Immature natural killer cell (primary cell): ENCODE data around the gene FAM98C. TPM values are rescaled to one million over a fixed set of nuclear protein-coding genes. Genes with fewer than 3 reads are reported as not detected.
"Not testable (repeated sequence)": the region's sequence is repeated elsewhere in the genome, so short reads cannot be mapped to it uniquely, and the experiment has no call there.

Experiments used
- DNase-seq, 3 donors: peaks; one replicate each; pipeline ENCODE4 v3.0.0; 2022; ENCODE audit warnings: mixed read lengths in 1 of 3
- H3K27ac Mint-ChIP-seq, 6 donors: one replicate each; pipeline ENCODE4 v1.8.0; 2020; ENCODE audit warnings: mixed read lengths in 6 of 6, mild to moderate bottlenecking in 5 of 6, inconsistent platforms in 4 of 6, moderate library complexity in 3 of 6
- H3K27me3 Mint-ChIP-seq, 3 donors: one replicate each; pipeline ENCODE4 v1.8.0; 2020 to 2021; ENCODE audit warnings: low read depth in 3 of 3, mild to moderate bottlenecking in 3 of 3, mixed read lengths in 3 of 3, moderate library complexity in 3 of 3, inconsistent platforms in 1 of 3
- H3K36me3 Mint-ChIP-seq, 3 donors: one replicate each; pipeline ENCODE4 v1.8.0; 2020; ENCODE audit warnings: mixed read lengths in 3 of 3, inconsistent platforms in 2 of 3, mild to moderate bottlenecking in 2 of 3
- H3K4me1 Mint-ChIP-seq, 2 donors: one replicate each; pipeline ENCODE4 v1.8.0; 2020; ENCODE audit warnings: inconsistent platforms in 2 of 2, mild to moderate bottlenecking in 2 of 2, mixed read lengths in 2 of 2, moderate library complexity in 1 of 2
- H3K4me3 Mint-ChIP-seq, 5 donors: one replicate each; pipeline ENCODE4 v1.8.0; 2020; ENCODE audit warnings: mild to moderate bottlenecking in 5 of 5, mixed read lengths in 5 of 5, inconsistent platforms in 3 of 5, moderate library complexity in 3 of 5
- H3K9me3 Mint-ChIP-seq, 6 donors: one replicate each; pipeline ENCODE4 v1.8.0; 2020; ENCODE audit warnings: mild to moderate bottlenecking in 6 of 6, mixed read lengths in 6 of 6, inconsistent platforms in 4 of 6, moderate library complexity in 3 of 6
- polyA plus RNA-seq, 3 donors: library from polyadenylated mRNA; unstranded; fragments of 300-500 nt; fragmentation: Illumina TruSeq; gene quantifications; one replicate each; pipeline ENCODE4 v1.2.3, GENCODE V29; 2021

Gene FAM98C
- polyA plus RNA-seq = 10 to 100 TPM; 15.7 to 29.9 (median 18.5) TPM

DNA sequence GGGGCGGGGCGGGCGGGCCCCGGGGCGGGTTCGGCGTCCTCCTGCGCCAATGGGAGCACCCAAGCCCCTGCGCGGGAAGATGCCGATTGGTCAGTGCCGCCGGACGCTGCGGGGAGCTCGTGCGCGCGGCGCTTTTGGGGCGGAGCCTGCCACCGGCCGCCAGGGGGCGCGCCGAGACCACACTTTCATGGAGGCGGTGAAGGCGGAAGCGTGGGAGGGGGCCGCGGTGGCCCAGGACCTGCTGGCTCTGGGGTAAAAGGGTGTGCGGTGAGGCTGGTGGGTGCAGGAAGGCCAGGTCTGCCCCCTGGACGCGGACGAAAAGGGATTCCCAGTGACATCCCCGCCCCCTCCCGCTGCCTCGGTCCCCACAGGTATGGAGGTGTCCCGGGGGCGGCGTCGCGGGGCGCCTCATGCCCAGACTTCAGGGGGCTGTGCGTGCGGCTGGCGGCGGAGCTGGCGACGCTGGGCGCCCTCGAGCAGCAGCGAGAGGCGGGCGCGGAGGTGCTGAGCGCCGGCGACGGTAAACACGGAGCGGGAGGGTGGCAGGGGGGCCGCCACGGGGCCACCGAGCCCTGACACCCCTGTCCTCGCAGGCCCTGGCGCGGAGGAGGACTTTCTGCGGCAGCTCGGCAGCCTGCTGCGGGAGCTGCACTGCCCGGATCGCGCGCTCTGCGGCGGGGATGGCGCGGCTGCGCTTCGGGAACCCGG, at the start of gene FAM98C:
Gene FAM98C (plus strand): TSS at position 127 of the 708 bp plus-strand sequence. CDS start 61 bp downstream, at position 188.
- H3K36me3 Mint-ChIP-seq = peaks cover 0 to 4% (median 4%) of the 10 kb centered on the region in 3 donors

DNA sequence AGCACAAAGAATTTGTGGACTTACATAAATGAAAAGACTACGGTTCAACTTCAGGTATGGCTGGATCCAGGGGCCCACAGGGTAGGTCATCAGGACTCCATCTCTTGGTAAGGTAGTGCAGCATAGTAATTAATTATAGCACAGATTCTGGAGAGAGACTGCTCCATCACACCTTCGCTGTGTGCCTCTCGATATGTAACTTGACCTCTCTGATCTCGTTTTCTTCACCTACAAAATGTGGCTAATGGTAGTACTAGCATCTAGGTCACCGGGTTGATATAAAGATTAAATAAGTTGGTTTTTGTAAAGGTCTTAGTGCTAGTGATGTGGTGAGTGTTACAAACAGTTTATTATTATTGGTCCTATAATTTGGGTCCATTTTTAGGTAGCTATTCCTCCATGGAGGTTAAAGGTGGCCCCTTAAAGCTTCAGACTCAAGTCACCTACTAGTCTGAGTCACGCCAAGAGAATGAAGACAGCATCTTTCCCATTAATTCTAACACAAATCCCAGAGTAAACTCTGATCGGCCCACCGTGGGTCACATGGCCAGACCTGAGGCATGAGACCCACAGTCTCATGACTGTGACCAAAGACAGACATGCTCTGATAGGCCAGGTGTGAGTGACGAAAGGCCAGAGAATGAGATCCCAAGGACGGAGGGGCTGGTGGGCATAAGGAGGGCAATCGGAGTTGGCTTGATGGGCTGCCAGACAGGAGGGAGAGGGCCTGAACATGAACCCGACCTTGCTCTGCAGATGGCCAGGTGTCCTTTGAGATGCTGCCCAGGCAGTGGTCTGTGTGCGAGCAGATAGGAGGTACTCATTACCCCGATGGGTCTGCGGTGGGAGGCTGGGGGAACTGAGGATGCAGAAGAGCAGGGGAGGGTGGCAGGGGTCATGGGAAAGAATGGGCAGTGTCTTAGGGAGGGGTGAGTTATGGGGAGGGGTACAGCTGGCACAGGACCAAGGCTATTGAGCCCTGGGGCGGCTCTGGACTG, 46.9 kb upstream of the FAM98C start:
- H3K4me3 Mint-ChIP-seq = no peak overlapping the region
- H3K27me3 Mint-ChIP-seq = peaks cover 3 to 12% (median 10%) of the 10 kb centered on the region in 3 donors
- no peaks in the 10 kb centered on the region for H3K9me3 Mint-ChIP-seq
- no peak overlapping the region for H3K27ac Mint-ChIP-seq
- no peaks in the 10 kb centered on the region for H3K36me3 Mint-ChIP-seq
- peaks cover 0 to 4% of the 10 kb centered on the region in 2 donors for H3K4me1 Mint-ChIP-seq
- DNase-seq = no peak

More for the DNA sequence above, at the start of gene FAM98C:
- DNase-seq = peak; percentile 98 to 99 (median 98)
- H3K4me3 Mint-ChIP-seq = peak within 1 kb of the TSS; percentile 90 to 94 (median 91)
- H3K27ac Mint-ChIP-seq = peak within 1 kb of the TSS; percentile 86 to 97 (median 93)
- H3K9me3 Mint-ChIP-seq = no peaks in the 10 kb centered on the region
- H3K4me1 Mint-ChIP-seq = peaks cover 6 to 22% of the 10 kb centered on the region in 2 donors
- H3K27me3 Mint-ChIP-seq = peaks cover 9 to 16% (median 14%) of the 10 kb centered on the region in 3 donors

DNA sequence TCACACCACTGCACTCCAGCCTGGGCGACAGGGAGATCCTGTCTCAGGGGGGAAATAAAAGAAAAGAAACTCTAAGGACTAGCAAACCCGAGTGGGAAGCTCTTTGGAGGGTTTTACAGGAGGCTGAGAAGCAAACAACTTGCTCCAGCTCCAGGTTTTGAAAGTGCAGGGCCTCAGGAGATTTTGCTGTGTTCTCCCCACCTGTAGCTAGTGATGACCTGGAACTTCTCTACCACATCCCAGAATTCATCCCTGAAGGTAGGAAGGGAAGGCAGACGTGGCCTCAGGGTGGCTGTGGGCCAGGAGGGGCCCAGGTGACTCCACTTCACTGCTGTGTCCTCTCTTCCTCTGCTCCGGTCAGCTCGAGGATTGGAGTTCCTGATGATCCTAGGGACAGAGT, 44.8 kb upstream of the FAM98C start:
- H3K4me3 Mint-ChIP-seq = no peak overlapping the region

DNA sequence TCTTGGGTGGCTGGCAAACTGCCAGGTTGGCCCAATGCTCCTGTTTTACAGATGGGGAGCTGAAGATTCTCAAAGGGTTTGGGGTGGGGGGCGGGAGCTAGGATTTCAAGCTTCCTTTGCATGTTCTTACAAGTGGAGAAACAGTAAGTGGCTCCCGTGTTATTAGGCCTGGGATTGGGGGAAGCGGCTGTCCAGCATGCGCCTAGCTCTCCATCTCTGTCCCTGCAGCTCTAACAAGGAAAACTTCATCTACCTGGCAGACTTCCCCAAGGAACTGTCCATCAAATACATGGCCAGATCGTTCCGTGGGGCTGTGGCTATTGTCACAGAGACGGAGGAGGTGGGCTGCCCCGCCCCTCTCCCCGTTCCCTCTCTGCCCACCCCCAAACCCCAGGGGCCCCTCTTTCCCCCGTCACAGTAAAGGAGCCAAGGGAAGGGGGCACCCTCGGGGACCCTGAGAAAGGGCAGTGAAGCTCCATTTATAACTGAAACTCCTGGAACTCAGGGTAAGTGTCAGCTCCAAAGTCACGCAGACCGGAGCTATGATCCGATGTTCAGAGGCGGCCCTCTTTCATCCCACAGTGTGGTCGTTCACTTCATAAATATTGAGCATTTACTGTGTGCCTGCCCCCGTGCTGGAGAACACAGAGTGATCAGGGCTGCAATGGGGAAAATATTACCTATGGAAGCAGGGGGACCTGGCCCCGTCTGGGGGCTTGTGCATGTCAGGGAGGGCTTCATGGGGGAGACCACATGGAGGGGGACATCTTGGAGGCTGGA, 43.5 kb upstream of the FAM98C start:
- no peaks in the 10 kb centered on the region for H3K9me3 Mint-ChIP-seq
- no peak overlapping the region for H3K27ac Mint-ChIP-seq
- no peaks in the 10 kb centered on the region for H3K36me3 Mint-ChIP-seq
- peak overlapping the region in 3 of 5 donors; percentile 36 to 84 (median 57) for H3K4me3 Mint-ChIP-seq
- DNase-seq = no peak
- H3K4me1 Mint-ChIP-seq = peaks cover 0 to 9% of the 10 kb centered on the region in 2 donors
- peaks cover 3 to 15% (median 13%) of the 10 kb centered on the region in 3 donors for H3K27me3 Mint-ChIP-seq

More for the DNA sequence above, 44.8 kb upstream of the FAM98C start:
- peaks cover 3 to 16% (median 13%) of the 10 kb centered on the region in 3 donors for H3K27me3 Mint-ChIP-seq
- DNase-seq = no peak
- H3K27ac Mint-ChIP-seq = no peak overlapping the region
- H3K9me3 Mint-ChIP-seq = no peaks in the 10 kb centered on the region
- no peaks in the 10 kb centered on the region for H3K36me3 Mint-ChIP-seq
- H3K4me1 Mint-ChIP-seq = peaks cover 0 to 8% of the 10 kb centered on the region in 2 donors

DNA sequence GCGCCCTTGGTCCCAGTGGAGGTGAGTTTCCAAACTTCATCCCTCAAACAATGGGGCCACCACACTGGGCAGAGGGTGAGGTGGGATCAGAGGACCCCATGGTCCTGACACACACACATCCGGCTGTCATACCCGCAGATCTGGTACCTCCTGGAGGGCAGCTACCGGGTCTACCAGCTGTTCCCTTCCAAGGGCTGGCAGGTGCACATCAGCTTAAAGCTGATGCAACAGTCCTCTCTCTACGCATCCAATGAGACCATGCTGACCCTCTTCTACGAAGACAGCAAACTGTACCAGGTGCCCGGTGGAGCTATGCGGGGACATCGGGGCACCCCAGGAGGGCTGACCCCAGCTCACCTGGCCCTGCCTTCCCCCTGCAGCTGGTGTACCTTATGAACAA, 42.5 kb upstream of the FAM98C start:
- DNase-seq = no peak
- no peaks in the 10 kb centered on the region for H3K9me3 Mint-ChIP-seq
- peaks cover 6 to 15% (median 13%) of the 10 kb centered on the region in 3 donors for H3K27me3 Mint-ChIP-seq
- no peak overlapping the region for H3K27ac Mint-ChIP-seq
- H3K4me1 Mint-ChIP-seq = peaks cover 0 to 9% of the 10 kb centered on the region in 2 donors
- no peaks in the 10 kb centered on the region for H3K36me3 Mint-ChIP-seq
- H3K4me3 Mint-ChIP-seq = peak overlapping the region; percentile 32 to 84 (median 81)

DNA sequence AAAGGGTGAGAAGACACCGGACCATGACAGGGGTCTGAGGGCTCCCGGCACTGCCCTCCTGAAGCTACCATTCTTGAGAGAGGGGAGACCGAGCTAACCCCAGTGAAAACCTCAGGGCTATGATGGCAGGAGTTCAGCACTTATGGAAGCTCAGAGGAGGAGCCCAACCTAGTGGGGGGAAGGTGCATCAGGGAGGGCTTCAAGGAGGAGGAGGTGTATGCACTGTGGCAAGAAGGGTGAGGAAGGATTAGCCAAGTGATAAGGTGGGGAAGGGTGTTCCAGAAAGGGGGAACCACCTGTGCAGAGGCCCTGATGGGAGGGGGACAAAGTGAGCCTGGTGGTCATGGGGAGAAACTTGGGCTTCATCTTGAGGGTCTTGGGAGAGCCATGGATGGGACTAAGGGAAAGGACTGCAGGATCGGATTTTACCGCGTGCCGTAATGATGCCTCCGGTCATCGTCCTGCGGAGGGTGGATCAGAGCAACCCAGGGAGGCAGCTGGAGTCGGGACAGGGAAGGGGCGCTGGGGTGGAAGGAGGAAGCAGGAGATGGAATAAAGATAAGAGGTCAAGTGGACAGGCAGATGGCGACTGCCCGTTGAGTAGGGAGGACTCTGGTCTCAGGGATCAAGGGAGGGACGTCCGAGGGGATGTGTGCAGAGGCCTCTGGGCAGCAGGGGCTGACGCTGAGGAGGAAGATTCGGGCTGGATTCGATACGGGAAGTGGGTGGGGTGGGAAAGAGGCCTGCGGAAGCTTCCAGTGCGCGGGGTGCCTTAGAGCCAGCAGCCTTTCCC, 41.9 kb upstream of the FAM98C start:
- no peaks in the 10 kb centered on the region for H3K9me3 Mint-ChIP-seq
- H3K27ac Mint-ChIP-seq = no peak overlapping the region
- no peaks in the 10 kb centered on the region for H3K36me3 Mint-ChIP-seq

DNA sequence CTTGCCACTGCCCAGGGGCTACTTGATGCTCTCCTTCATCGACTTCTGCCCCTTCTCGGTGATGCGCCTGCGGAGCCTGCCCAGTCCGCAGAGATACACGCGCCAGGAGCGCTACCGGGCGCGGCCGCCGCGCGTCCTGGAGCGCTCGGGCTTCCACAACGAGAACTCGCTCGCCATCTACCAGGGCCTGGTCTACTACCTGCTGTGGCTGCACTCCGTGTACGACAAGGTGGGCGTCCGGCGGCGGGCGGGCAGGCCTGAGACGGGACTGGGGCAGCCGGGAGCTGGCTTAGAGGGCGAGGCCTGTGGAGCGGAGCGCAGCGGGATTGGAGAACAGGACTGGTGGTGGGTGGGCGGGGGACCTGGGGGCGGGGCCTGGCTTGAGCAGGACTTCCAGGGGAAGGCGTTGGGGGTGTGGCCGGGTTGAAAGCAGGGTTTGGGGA, 41.2 kb upstream of the FAM98C start:
- no peak overlapping the region for H3K27ac Mint-ChIP-seq
- H3K27me3 Mint-ChIP-seq = peaks cover 6 to 14% (median 13%) of the 10 kb centered on the region in 3 donors
- H3K4me3 Mint-ChIP-seq = peak overlapping the region; percentile 75 to 84 (median 83)
- DNase-seq = peak; percentile 24 to 32 (median 25)
- H3K36me3 Mint-ChIP-seq = no peaks in the 10 kb centered on the region
- no peaks in the 10 kb centered on the region for H3K9me3 Mint-ChIP-seq
- H3K4me1 Mint-ChIP-seq = peaks cover 0 to 9% of the 10 kb centered on the region in 2 donors

More for the DNA sequence above, 41.9 kb upstream of the FAM98C start:
- H3K27me3 Mint-ChIP-seq = peaks cover 6 to 13% (median 13%) of the 10 kb centered on the region in 3 donors
- peaks cover 0 to 9% of the 10 kb centered on the region in 2 donors for H3K4me1 Mint-ChIP-seq
- no peak for DNase-seq
- H3K4me3 Mint-ChIP-seq = peak overlapping the region; percentile 32 to 84 (median 81)

DNA sequence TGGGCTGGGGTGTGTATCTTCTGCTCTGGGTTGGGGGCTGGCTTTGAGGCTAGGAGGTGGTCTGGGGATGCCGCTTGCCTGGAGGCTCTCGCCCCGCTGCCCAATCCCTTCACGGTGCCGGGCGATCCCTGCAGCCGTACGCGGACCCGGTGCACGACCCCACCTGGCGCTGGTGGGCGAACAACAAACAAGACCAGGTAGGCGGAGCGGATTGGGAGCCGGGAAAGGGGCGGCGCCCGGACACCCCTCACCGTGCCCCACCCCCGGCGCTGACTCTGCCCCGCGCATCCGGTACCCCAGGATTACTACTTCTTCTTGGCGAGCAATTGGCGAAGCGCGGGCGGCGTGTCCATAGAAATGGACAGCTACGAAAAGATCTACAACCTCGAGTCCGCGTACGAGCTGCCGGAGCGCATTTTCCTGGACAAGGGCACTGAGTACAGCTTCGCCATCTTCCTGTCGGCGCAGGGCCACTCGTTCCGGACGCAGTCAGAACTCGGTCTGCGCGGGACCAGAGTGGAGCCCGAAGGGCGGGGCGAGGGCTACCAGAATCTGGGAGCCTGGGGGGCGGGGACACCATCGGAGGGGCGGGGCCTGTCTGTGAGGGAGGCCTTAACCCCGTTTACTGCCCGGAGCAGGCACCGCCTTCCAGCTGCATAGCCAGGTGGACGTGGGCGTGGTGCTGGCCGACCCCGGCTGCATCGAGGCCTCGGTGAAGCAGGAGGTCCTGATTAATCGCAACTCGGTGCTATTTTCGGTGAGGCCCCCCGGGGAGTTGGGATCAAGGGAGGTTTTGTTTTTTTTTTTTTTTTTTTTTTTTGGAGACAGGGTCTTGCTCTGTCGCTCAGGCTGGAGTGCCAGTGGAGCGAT, 40.6 kb upstream of the FAM98C start:
- H3K27ac Mint-ChIP-seq = no peak overlapping the region
- H3K27me3 Mint-ChIP-seq = peaks cover 6 to 14% (median 13%) of the 10 kb centered on the region in 3 donors
- peak overlapping the region; percentile 75 to 84 (median 83) for H3K4me3 Mint-ChIP-seq
- peaks cover 0 to 9% of the 10 kb centered on the region in 2 donors for H3K4me1 Mint-ChIP-seq
- H3K9me3 Mint-ChIP-seq = no peaks in the 10 kb centered on the region
- DNase-seq = peak; percentile 17 to 31 (median 21)
- H3K36me3 Mint-ChIP-seq = no peaks in the 10 kb centered on the region

DNA sequence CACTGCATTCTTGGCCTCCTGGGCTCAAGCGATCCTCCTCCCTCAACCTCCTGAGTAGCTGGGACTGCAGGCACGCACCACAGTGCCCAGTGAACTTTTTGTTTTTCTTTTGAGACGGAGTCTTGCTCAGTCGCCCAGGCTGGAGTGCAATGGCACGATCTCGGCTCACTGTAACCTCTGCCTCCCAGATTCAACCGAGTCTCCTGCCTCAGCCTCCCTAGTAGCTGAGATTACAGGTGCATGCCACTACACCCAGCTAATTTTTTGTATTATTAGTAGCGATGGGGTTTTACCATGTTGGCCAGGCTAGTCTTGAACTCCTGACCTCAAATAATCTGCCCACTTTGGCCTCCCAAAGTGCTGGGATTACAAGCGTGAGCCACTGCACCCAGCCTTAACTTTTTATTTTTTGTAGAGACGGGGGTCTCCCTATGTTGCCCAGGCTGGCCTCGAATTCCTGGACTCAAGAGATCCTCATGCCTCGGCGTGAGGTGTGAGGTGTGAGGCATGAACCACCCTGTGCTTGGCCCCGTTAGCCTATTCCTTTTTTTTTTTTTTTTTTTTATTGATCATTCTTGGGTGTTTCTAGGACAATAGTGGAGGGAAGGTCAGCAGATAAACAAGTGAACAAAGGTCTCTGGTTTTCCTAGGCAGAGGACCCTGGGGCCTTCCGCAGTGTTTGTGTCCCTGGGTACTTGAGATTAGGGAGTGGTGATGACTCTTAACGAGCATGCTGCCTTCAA, 39.8 kb upstream of the FAM98C start:
- peak overlapping the region; percentile 27 to 80 (median 58) for H3K4me3 Mint-ChIP-seq
- not testable (repeated sequence) for H3K27ac Mint-ChIP-seq, H3K9me3 Mint-ChIP-seq, H3K36me3 Mint-ChIP-seq, DNase-seq, H3K4me1 Mint-ChIP-seq
- peaks cover 6 to 14% (median 13%) of the 10 kb centered on the region in 3 donors for H3K27me3 Mint-ChIP-seq

DNA sequence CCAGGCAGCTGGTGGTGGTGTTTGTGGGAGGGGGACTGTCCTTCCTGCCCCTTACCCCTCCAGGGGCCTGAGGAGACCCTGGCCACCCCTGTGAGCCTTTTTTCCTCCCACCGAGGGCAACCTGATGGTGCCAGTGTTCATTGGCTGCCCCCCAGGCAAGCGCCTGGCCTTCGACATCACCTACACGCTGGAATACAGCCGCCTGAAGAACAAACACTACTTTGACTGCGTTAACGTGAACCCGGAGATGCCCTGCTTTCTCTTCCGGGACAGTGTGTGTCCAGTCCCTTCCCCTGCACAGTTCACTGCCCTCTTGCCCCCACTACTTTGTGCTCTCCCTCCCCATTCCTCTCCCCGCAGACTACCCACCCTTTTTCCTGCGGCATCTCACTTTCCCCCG, 35.9 kb upstream of the FAM98C start:
- DNase-seq = no peak
- peaks cover 0 to 2% of the 10 kb centered on the region in 2 donors for H3K4me1 Mint-ChIP-seq
- peaks cover 3 to 4% (median 4%) of the 10 kb centered on the region in 3 donors for H3K27me3 Mint-ChIP-seq
- no peak overlapping the region for H3K27ac Mint-ChIP-seq
- H3K36me3 Mint-ChIP-seq = no peaks in the 10 kb centered on the region
- no peaks in the 10 kb centered on the region for H3K9me3 Mint-ChIP-seq
- H3K4me3 Mint-ChIP-seq = no peak overlapping the region

DNA sequence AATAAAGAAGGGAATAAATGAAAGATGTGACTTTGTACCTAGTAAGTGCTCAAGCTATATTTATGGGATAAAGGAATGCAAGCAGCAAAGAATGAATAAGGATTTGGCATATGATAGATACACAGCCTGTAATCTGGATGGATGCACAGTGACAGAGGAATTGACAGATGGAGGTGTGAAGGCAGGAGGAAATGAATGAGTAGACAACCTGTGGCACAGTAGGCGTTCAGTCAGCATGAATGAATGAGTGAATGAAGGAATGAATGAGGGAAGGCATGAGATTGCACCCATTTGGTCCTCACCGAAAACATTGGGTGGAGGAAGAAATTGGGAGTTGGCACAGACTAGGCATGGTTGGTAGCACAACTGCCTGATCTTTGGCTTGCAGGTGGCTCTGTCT, 33.3 kb upstream of the FAM98C start:
- Mint-ChIP-seq H3K36me3 (no peaks in the 10 kb centered on the region), H3K4me1 (peaks cover 5 to 7% of the 10 kb centered on the region in 2 donors), H3K4me3 (no peak overlapping the region), H3K9me3 (no peaks in the 10 kb centered on the region), H3K27me3 (peaks cover 3 to 6% (median 4%) of the 10 kb centered on the region in 3 donors), H3K27ac (no peak overlapping the region)
- no peak for DNase-seq
